ENCODE data around the gene ZNF451. TPM values are rescaled to one million over a fixed set of nuclear protein-coding genes. Genes with fewer than 3 reads are reported as not detected.

The ZNF451 gene
- total and polyA plus RNA-seq, 9 donors, result 11.8 to 65.9 (median 56.5) TPM

DNA sequence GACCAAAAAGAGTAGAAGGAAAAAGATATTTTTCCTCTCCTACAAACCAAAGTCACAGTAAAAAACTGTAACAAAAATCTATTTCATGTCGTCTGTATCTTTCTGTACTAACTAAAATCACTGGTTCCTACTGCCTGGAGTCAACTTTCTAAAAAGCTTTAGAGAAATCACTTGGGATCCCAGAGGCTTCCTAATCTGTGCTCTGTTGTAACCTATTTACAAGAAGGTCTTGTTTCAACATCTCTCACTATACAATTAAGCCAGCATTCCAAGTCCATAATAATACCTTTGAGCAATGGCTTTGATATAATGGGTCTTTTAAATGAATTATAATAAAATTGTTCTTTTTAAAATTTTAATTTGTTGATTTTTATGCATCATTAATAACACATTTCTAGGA, 111.7 kb downstream of the ZNF451 start:
- Histone ChIP-seq H3K27ac (no peak overlapping the region), H3K36me3 (no peaks in the 10 kb centered on the region), H3K4me1 (ENCODE audit: insufficient read depth) (no peaks in the 10 kb centered on the region), H3K4me3 (no peak overlapping the region), H3K27me3 (no peaks in the 10 kb centered on the region), H3K9me3 (no peaks in the 10 kb centered on the region)
- intact Hi-C loops (cut with DNase I), result no loop called here
- DNase-seq, result no peak
- TF ChIP-seq POLR2A (IDR thresholded peaks at IDR 0.05), result no peak
- no peak for TF ChIP-seq EP300 (IDR thresholded peaks at IDR 0.05)
- WGBS, 3 donors, result 74 to 83% (median 74%) methylated on average over 1 of the region's 1 CpG

DNA sequence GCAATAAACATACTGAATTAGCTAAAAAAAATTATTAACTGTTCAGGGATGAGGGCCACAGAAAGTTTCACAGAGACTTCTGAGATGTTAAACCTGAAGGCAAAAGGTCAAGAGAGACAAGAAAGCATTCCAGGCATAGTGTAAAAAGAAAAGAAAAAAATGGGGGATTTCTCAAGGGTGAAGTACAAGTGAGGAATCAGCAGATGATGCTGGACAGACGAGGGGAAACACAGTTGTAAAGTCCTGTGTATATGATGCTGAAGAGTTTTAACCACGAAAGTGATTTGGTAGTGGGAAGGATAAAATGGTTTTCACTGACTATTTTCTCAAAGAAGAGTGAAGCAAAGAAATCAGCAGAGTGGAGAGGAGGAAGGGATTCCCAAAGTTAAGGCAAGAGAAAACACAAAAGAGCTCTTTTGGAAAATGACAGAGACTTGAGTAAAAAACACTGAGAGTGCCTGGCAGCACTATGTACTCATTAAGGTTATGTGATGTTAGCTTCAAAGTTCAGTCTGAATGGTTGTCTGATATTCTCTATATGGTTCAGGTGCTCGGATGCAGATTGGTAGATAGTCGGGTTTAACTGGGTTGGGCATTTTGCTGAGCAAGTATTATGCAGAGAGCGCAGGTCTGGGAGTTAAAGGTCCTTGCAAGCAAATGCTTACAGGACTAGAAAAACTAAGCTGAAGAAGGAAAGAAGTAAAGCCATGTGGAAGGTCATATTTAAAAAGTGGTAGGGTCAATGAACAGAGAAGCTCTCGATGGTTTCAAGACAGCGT, 115.8 kb downstream of the ZNF451 start:
- intact Hi-C loops (cut with DNase I), result no loop called here
- TF ChIP-seq CTCF (IDR thresholded peaks at IDR 0.05), result no peak
- no peak for TF ChIP-seq EP300 (IDR thresholded peaks at IDR 0.05)
- no peak for TF ChIP-seq POLR2A (IDR thresholded peaks at IDR 0.05)
- Histone ChIP-seq H3K4me1 (ENCODE audit: insufficient read depth) (no peaks in the 10 kb centered on the region), H3K4me3 (no peak overlapping the region), H3K9me3 (no peaks in the 10 kb centered on the region), H3K27me3 (no peaks in the 10 kb centered on the region), H3K27ac (no peak overlapping the region), H3K36me3 (no peaks in the 10 kb centered on the region)
- no peak for DNase-seq
- WGBS, 3 donors, result 81 to 87% (median 85%) methylated on average over 7 of the region's 7 CpGs

DNA sequence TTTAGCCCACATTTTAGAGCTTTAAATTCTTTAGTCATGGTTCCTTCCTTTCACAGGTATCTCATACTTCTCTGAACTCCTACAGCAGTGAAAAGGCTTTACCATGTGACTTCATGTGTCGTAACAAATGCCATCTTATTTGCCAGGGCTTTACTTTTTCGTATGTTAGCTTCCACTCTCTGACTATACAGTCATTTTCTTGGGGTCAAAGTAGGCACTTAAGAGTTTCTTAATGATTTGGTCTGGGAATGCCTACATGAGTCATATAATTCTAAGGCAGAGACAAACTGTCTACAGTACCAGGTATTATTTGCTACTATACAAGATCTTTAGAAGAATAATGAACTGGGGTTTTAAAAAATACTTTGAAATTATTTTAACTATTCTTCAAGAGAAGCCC, 117.2 kb downstream of the ZNF451 start:
- H3K27ac ChIP-seq, result no peak overlapping the region
- WGBS, 3 donors, result 85 to 98% (median 89%) methylated on average over 2 of the region's 2 CpGs

GRCh38 chr6:57207872-57208271, 117.9 kb downstream of the ZNF451 start:
- H3K9me3 ChIP-seq, result no peaks in the 10 kb centered on the region
- DNase-seq, result no peak
- WGBS, 3 donors, result 90 to 92% (median 92%) methylated on average over 4 of the region's 4 CpGs
- H3K4me3 ChIP-seq, result no peak overlapping the region
- intact Hi-C loops (cut with DNase I), result no loop called here
- no peaks in the 10 kb centered on the region for H3K4me1 ChIP-seq (ENCODE audit: insufficient read depth)
- H3K27me3 ChIP-seq, result no peaks in the 10 kb centered on the region
- no peaks in the 10 kb centered on the region for H3K36me3 ChIP-seq
- TF ChIP-seq POLR2A (IDR thresholded peaks at IDR 0.05) (no peak), EP300 (IDR thresholded peaks at IDR 0.05) (no peak), CTCF (IDR thresholded peaks at IDR 0.05) (no peak)
- no peak overlapping the region for H3K27ac ChIP-seq

More for the DNA sequence above, 117.2 kb downstream of the ZNF451 start:
- H3K9me3 ChIP-seq, result no peaks in the 10 kb centered on the region
- TF ChIP-seq POLR2A (IDR thresholded peaks at IDR 0.05) (no peak), CTCF (IDR thresholded peaks at IDR 0.05) (no peak), EP300 (IDR thresholded peaks at IDR 0.05) (no peak)
- H3K27me3 ChIP-seq, result no peaks in the 10 kb centered on the region
- no peaks in the 10 kb centered on the region for H3K36me3 ChIP-seq
- DNase-seq, result no peak
- intact Hi-C loops (cut with DNase I), result no loop called here
- no peak overlapping the region for H3K4me3 ChIP-seq
- no peaks in the 10 kb centered on the region for H3K4me1 ChIP-seq (ENCODE audit: insufficient read depth)

GRCh38 chr6:57209030-57209429, 119.0 kb downstream of the ZNF451 start:
- Histone ChIP-seq H3K27ac (no peak overlapping the region), H3K9me3 (no peaks in the 10 kb centered on the region), H3K36me3 (no peaks in the 10 kb centered on the region), H3K4me3 (no peak overlapping the region), H3K4me1 (ENCODE audit: insufficient read depth) (no peaks in the 10 kb centered on the region), H3K27me3 (no peaks in the 10 kb centered on the region)
- DNase-seq, result no peak
- intact Hi-C loops (cut with DNase I), result no loop called here
- no peak for TF ChIP-seq EP300 (IDR thresholded peaks at IDR 0.05)
- TF ChIP-seq CTCF (IDR thresholded peaks at IDR 0.05), result no peak
- no peak for TF ChIP-seq POLR2A (IDR thresholded peaks at IDR 0.05)

All from ovary (tissue), 9 donors.